Activated T-helper 1 cell treated with anti-CD3 and anti-CD28 coated beads, Interleukin-12 subunit alpha, Interleukin-12 subunit beta, Interleukin-2, Interleukin-4 antibody, amounts not matched to agents 30 ng/mL and 10 ng/mL and 1 ng/mL, durations not matched to agents 14 hours and 24 hours and 36 hours (primary cell): Measurements from ENCODE around the gene ZNF366. TPM values are rescaled to one million over a fixed set of nuclear protein-coding genes. Genes with fewer than 3 reads are reported as not detected.

ENCODE experiments used
- DNase-seq: peaks from one replicate; pipeline ENCODE4 v3.0.0; 2021; ENCODE audit warnings: low spot score
- H3K27ac Mint-ChIP-seq: one replicate; pipeline ENCODE4 v1.8.0; 2021; ENCODE audit warnings: mild to moderate bottlenecking, mixed read lengths
- H3K27me3 Mint-ChIP-seq: one replicate; pipeline ENCODE4 v1.8.0; 2022; ENCODE audit warnings: mild to moderate bottlenecking, moderate library complexity, mixed read lengths; ENCODE audit not compliant: insufficient read depth
- H3K36me3 Mint-ChIP-seq: one replicate; pipeline ENCODE4 v1.8.0; 2021; ENCODE audit warnings: low read depth, mixed read lengths
- H3K4me1 Mint-ChIP-seq: one replicate; pipeline ENCODE4 v1.8.0; 2021; ENCODE audit warnings: low read depth, mixed read lengths
- H3K4me3 Mint-ChIP-seq: one replicate; pipeline ENCODE4 v1.8.0; 2021; ENCODE audit warnings: mild to moderate bottlenecking, moderate library complexity, mixed read lengths
- H3K9me3 Mint-ChIP-seq: one replicate; pipeline ENCODE4 v1.8.0; 2021; ENCODE audit warnings: mixed read lengths
- intact Hi-C: fragments of 100-400 bp; cut with micrococcal nuclease; formaldehyde crosslinking; loops from one replicate; pipeline ENCODE4 v1.15.1; 2024
- total RNA-seq: library from RNA; stranded (reverse); gene quantifications from 2 replicates; pipeline ENCODE4 v1.2.3, GENCODE V29; 2022

ZNF366 gene
- total RNA-seq, 1 donor from 2014 or later = not detected

- Mint-ChIP-seq H3K9me3 (no peaks in the 10 kb centered on the region), H3K4me3 (no peak overlapping the region), H3K4me1 (no peaks in the 10 kb centered on the region), H3K27me3 (peaks cover 10% of the 10 kb centered on the region), H3K36me3 (no peaks in the 10 kb centered on the region), H3K27ac (no peak overlapping the region)
- DNase-seq = no peak
- intact Hi-C loops = no loop called here
These were observed 28.9 kb downstream of the ZNF366 start for GRCh38 chr5:72478276-72478675.

- no peaks in the 10 kb centered on the region for H3K36me3 Mint-ChIP-seq
- H3K27me3 Mint-ChIP-seq = peaks cover 11% of the 10 kb centered on the region
- intact Hi-C loops = no loop called here
- no peaks in the 10 kb centered on the region for H3K4me1 Mint-ChIP-seq
- no peak overlapping the region for H3K4me3 Mint-ChIP-seq
- H3K27ac Mint-ChIP-seq = no peak overlapping the region
- H3K9me3 Mint-ChIP-seq = no peaks in the 10 kb centered on the region
- DNase-seq = no peak
These were observed 29.6 kb downstream of the ZNF366 start for GRCh38 chr5:72477644-72478043.

DNA sequence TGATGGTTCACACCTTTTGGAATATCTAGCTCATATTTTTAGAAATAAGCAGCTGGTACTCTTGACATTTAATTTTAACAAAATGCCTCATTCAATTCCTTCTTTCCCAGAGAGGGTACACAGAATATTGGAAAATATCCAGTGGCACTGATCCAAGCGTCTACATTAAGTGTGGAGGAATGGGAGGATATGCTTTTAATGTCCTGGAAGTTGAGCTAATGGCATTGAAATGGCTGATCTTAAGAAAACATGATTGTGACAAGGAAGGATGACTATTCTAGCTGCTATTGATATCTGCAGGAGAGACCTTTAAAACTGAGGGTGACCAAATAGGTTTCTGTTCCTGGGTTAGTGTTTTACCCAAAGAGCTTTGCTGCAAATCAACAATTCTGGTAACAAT, 30.0 kb downstream of the ZNF366 start:
- H3K36me3 Mint-ChIP-seq = no peaks in the 10 kb centered on the region
- intact Hi-C loops = no loop called here
- H3K4me1 Mint-ChIP-seq = no peaks in the 10 kb centered on the region
- H3K9me3 Mint-ChIP-seq = no peaks in the 10 kb centered on the region
- peaks cover 12% of the 10 kb centered on the region for H3K27me3 Mint-ChIP-seq
- no peak for DNase-seq
- H3K4me3 Mint-ChIP-seq = no peak overlapping the region
- no peak overlapping the region for H3K27ac Mint-ChIP-seq

DNA sequence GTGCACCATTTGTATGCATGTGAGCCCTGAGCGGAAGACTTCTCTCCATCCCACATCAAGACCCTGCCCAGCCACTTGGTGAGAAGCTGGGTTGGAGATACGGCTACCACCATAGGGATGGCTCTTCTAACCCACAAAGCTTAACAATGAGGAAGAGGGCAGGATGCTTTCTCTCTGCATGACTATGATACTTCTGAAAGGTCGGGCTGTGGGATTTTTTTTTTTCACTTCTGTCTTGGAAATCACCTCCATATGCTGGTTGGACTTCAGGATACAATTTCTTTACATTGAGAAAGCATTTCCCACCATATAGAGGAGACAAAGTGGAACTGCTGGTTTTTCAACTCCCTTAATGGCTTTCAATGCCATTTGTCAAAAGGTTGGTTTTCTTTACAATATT, 30.5 kb downstream of the ZNF366 start:
- Mint-ChIP-seq H3K27me3 (peaks cover 12% of the 10 kb centered on the region), H3K27ac (no peak overlapping the region), H3K4me3 (no peak overlapping the region), H3K36me3 (no peaks in the 10 kb centered on the region), H3K9me3 (no peaks in the 10 kb centered on the region), H3K4me1 (no peaks in the 10 kb centered on the region)
- intact Hi-C loops = no loop called here
- DNase-seq = no peak

DNA sequence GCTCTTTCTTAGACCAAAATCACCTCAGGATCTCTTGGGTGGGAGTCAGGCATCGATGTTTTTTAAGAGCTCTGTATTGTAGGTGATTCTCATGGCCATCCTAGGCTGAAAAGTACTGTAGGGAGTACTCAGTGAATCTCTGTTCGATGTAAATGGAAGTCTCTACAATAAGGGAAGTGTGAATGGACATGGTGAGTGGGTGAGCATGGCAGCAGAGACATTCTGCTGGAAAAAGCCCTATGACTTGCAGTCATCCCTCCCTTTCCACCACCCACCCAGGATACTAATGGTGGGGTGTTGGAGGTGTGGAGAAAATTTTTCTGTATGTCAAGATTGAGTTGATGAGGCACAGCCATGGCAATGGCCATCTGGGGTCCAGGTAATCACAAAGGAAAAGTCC, 30.9 kb downstream of the ZNF366 start:
- Mint-ChIP-seq H3K27me3 (peaks cover 12% of the 10 kb centered on the region), H3K27ac (no peak overlapping the region), H3K4me1 (no peaks in the 10 kb centered on the region), H3K4me3 (no peak overlapping the region), H3K36me3 (no peaks in the 10 kb centered on the region), H3K9me3 (no peaks in the 10 kb centered on the region)
- no peak for DNase-seq
- intact Hi-C loops = no loop called here

- intact Hi-C loops = no loop called here
- Mint-ChIP-seq H3K36me3 (no peaks in the 10 kb centered on the region), H3K4me1 (no peaks in the 10 kb centered on the region), H3K27me3 (peaks cover 9% of the 10 kb centered on the region), H3K4me3 (no peak overlapping the region), H3K9me3 (no peaks in the 10 kb centered on the region), H3K27ac (no peak overlapping the region)
- DNase-seq = no peak
These were observed 32.7 kb downstream of the ZNF366 start for GRCh38 chr5:72474516-72474915.

DNA sequence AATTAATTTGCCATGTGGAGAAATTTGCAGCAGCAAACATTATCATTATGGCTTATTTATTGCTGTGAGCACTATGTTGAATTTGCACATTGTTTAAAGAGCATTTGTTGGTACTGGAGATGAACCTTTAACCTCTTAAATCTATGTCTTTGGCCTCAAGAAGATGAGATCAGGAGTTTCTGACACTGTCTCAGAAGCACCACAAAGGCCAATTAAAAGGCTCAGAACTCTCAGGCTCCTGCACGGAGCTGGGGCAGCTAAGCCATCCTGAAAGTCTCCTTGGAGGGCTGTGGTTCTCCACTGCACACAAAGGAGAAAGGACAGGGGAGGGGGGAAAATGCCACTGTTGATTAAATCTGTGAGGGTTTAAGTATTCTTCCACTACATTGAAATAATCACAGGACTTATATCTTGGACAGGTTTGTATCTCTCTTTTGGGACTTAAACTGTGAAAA, 33.1 kb downstream of the ZNF366 start:
- Mint-ChIP-seq H3K27ac (no peak overlapping the region), H3K4me3 (no peak overlapping the region), H3K36me3 (no peaks in the 10 kb centered on the region), H3K9me3 (no peaks in the 10 kb centered on the region), H3K4me1 (no peaks in the 10 kb centered on the region), H3K27me3 (peaks cover 9% of the 10 kb centered on the region)
- no peak for DNase-seq
- intact Hi-C loops = no loop called here

DNA sequence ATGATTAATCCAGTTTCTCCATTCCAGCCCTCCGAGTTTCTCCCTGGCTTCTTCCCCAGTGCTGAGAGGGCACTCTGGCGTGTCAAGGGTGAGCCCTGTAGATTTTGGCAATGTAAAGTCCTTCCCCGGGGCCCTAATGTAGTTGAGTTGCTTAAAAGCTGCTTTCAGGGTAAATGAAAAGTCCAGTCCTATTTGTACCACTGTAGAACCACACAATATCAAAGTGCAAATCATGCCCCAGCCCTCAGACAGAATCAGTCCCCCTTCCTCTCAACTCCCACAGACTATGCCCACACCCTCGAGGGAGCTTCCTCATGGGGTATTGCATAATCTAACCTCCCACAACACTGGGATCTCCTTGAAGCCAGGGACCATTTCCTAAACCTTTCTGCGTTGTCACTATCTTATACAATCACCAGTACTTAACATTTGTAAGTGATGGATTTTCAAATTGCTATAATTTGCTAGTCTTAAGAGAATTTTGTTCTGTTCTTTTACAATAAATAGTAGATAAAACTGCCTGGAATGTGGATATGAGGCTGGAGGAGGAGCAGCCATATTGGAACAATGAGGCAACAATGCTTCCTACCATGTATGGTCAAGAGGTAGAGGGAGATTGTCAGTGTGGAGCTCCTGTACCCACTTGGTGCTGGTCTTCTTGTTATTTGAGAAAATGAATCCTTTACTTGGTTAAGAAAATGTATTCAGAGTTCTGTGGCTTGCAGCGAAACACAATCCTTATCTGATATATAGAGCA, 34.4 kb downstream of the ZNF366 start:
- Mint-ChIP-seq H3K9me3 (no peaks in the 10 kb centered on the region), H3K27me3 (peaks cover 11% of the 10 kb centered on the region), H3K4me1 (no peaks in the 10 kb centered on the region)

DNA sequence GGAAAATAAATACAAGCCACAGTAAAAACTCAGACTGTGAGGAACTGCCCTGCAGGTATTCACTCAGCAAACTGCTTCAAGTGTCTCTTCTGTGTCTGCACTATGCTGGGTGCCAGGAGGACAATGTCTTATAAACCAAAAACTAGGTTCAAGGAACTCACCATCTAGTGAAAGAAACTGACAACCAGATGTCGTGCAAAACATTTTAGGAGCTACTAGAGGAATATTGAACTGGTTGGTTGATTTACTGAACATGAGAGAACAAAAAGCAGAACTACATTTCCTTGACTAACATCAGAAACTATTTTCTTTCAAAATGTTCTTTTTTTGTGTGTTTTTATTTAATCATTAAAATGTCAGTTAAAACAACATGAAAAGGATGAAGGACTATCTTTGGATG, 35.2 kb downstream of the ZNF366 start:
- no peak for DNase-seq
- Mint-ChIP-seq H3K27me3 (peaks cover 11% of the 10 kb centered on the region), H3K36me3 (no peaks in the 10 kb centered on the region), H3K4me1 (no peaks in the 10 kb centered on the region), H3K27ac (no peak overlapping the region), H3K4me3 (no peak overlapping the region), H3K9me3 (no peaks in the 10 kb centered on the region)
- intact Hi-C loops = no loop called here

More for the DNA sequence above, 34.4 kb downstream of the ZNF366 start:
- H3K36me3 Mint-ChIP-seq = no peaks in the 10 kb centered on the region
- H3K4me3 Mint-ChIP-seq = no peak overlapping the region
- H3K27ac Mint-ChIP-seq = no peak overlapping the region
- DNase-seq = no peak
- intact Hi-C loops = no loop called here

GRCh38 chr5:72470826-72471225, 36.4 kb downstream of the ZNF366 start:
- no peaks in the 10 kb centered on the region for H3K9me3 Mint-ChIP-seq
- DNase-seq = no peak
- H3K27ac Mint-ChIP-seq = no peak overlapping the region
- intact Hi-C loops = no loop called here
- peaks cover under 1% of the 10 kb centered on the region for H3K4me1 Mint-ChIP-seq
- no peak overlapping the region for H3K4me3 Mint-ChIP-seq
- peaks cover 7% of the 10 kb centered on the region for H3K27me3 Mint-ChIP-seq
- H3K36me3 Mint-ChIP-seq = no peaks in the 10 kb centered on the region

DNA sequence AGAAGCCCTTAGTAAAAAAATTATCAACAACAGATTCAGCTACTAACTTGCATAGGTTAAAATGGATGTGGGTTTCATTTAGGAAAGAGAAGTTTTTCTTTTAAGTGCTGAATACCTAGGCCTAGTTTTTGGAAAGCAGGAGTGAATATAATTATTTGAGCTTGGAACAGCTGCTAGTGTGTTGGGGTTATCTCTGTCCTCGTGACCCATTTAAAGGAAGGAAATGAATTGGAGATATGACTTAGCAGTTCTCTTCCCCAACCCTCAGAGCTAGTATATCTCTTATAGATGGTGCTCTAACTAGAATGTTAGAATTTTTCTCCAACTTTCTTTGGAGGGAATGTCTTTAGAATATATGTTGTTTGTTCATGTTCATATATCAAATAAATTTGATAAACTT, 38.6 kb downstream of the ZNF366 start:
- no peak overlapping the region for H3K4me3 Mint-ChIP-seq
- no peaks in the 10 kb centered on the region for H3K36me3 Mint-ChIP-seq
- no peak overlapping the region for H3K27ac Mint-ChIP-seq
- DNase-seq = no peak
- H3K27me3 Mint-ChIP-seq = peaks cover 12% of the 10 kb centered on the region
- intact Hi-C loops = no loop called here
- H3K4me1 Mint-ChIP-seq = peaks cover 6% of the 10 kb centered on the region
- no peaks in the 10 kb centered on the region for H3K9me3 Mint-ChIP-seq

GRCh38 chr5:72468024-72468423, 39.2 kb downstream of the ZNF366 start:
- intact Hi-C loops = no loop called here
- Mint-ChIP-seq H3K4me1 (peaks cover 6% of the 10 kb centered on the region), H3K27ac (no peak overlapping the region), H3K9me3 (no peaks in the 10 kb centered on the region), H3K36me3 (no peaks in the 10 kb centered on the region), H3K27me3 (peaks cover 11% of the 10 kb centered on the region), H3K4me3 (no peak overlapping the region)
- DNase-seq = no peak

- Mint-ChIP-seq H3K27me3 (peaks cover 9% of the 10 kb centered on the region), H3K36me3 (no peaks in the 10 kb centered on the region), H3K4me3 (no peak overlapping the region), H3K9me3 (no peaks in the 10 kb centered on the region), H3K27ac (no peak overlapping the region), H3K4me1 (peaks cover 6% of the 10 kb centered on the region)
- intact Hi-C loops = no loop called here
- DNase-seq = no peak
These were observed 39.7 kb downstream of the ZNF366 start for GRCh38 chr5:72467461-72467860.
